Mucosa of rectum (tissue), 2 donors: ENCODE measurements around the gene PHIP.

Experiments
- H3K27ac ChIP-seq, 2 donors: one replicate each; pipeline ENCODE4 v1.7.0; 2013; ENCODE audit warnings: inconsistent platforms in 2 of 2, low read depth in 2 of 2, low read length in 2 of 2
- H3K27me3 ChIP-seq, 2 donors: one replicate each; pipeline ENCODE4 v1.7.0; 2013; ENCODE audit warnings: low read length in 2 of 2; ENCODE audit not compliant: control insufficient read depth in 2 of 2, insufficient read depth in 2 of 2
- H3K36me3 ChIP-seq, 2 donors: one replicate each; pipeline ENCODE4 v1.7.0; 2013; ENCODE audit warnings: low read length in 2 of 2; ENCODE audit not compliant: control insufficient read depth in 2 of 2, insufficient read depth in 2 of 2
- H3K4me1 ChIP-seq, 2 donors: one replicate each; pipeline ENCODE4 v1.7.0; 2013; ENCODE audit warnings: low read length in 2 of 2, mild to moderate bottlenecking in 1 of 2; ENCODE audit not compliant: control insufficient read depth in 2 of 2, insufficient read depth in 2 of 2
- H3K4me3 ChIP-seq, 2 donors: one replicate each; pipeline ENCODE4 v1.7.0; 2013; ENCODE audit warnings: low read length in 2 of 2
- H3K9ac ChIP-seq, 2 donors: one replicate each; pipeline ENCODE4 v1.7.0; 2013; ENCODE audit warnings: low read length in 2 of 2, low read depth in 1 of 2, mild to moderate bottlenecking in 1 of 2
- H3K9me3 ChIP-seq, 2 donors: one replicate each; pipeline ENCODE4 v1.7.0; 2013; ENCODE audit warnings: low read length in 2 of 2; ENCODE audit not compliant: control insufficient read depth in 2 of 2
- donor health status: healthy.
- donor health status: Normal muscosa, but diverticular disease.

PHIP gene

GRCh38 chr6:78995946-78996345, 82.1 kb downstream of the PHIP start:
- no peak overlapping the region for H3K4me3 ChIP-seq
- H3K27me3 ChIP-seq, result no peaks in the 10 kb centered on the region
- H3K4me1 ChIP-seq, result no peaks in the 10 kb centered on the region
- H3K27ac ChIP-seq, result no peak overlapping the region
- no peaks in the 10 kb centered on the region for H3K9me3 ChIP-seq
- peaks cover 61 to 74% of the 10 kb centered on the region in 2 donors for H3K36me3 ChIP-seq
- H3K9ac ChIP-seq, result no peak overlapping the region

- no peaks in the 10 kb centered on the region for H3K9me3 ChIP-seq
- H3K36me3 ChIP-seq, result peaks cover 61 to 75% of the 10 kb centered on the region in 2 donors
- no peak overlapping the region for H3K4me3 ChIP-seq
- H3K9ac ChIP-seq, result no peak overlapping the region
- H3K27me3 ChIP-seq, result no peaks in the 10 kb centered on the region
- H3K27ac ChIP-seq, result no peak overlapping the region
- no peaks in the 10 kb centered on the region for H3K4me1 ChIP-seq
Measured at GRCh38 chr6:78995346-78995745, 82.7 kb downstream of the PHIP start.

- H3K9ac ChIP-seq, result no peak overlapping the region
- no peaks in the 10 kb centered on the region for H3K9me3 ChIP-seq
- H3K27ac ChIP-seq, result no peak overlapping the region
- H3K4me3 ChIP-seq, result no peak overlapping the region
- H3K4me1 ChIP-seq, result no peaks in the 10 kb centered on the region
- peaks cover 64 to 79% of the 10 kb centered on the region in 2 donors for H3K36me3 ChIP-seq
- no peaks in the 10 kb centered on the region for H3K27me3 ChIP-seq
Measured at GRCh38 chr6:78993955-78994354, 84.1 kb downstream of the PHIP start.

GRCh38 chr6:78989191-78989590, 88.9 kb downstream of the PHIP start:
- Histone ChIP-seq H3K36me3 (peaks cover 49 to 60% of the 10 kb centered on the region in 2 donors), H3K4me3 (no peak overlapping the region), H3K27ac (no peak overlapping the region), H3K9ac (no peak overlapping the region), H3K27me3 (no peaks in the 10 kb centered on the region), H3K4me1 (no peaks in the 10 kb centered on the region), H3K9me3 (no peaks in the 10 kb centered on the region)

- Histone ChIP-seq H3K9ac (no peak overlapping the region), H3K27ac (no peak overlapping the region), H3K4me3 (no peak overlapping the region), H3K36me3 (peaks cover 52 to 54% of the 10 kb centered on the region in 2 donors), H3K27me3 (no peaks in the 10 kb centered on the region), H3K9me3 (no peaks in the 10 kb centered on the region), H3K4me1 (no peaks in the 10 kb centered on the region)
Measured at GRCh38 chr6:78986161-78986560, 91.9 kb downstream of the PHIP start.

- no peaks in the 10 kb centered on the region for H3K4me1 ChIP-seq
- no peak overlapping the region for H3K9ac ChIP-seq
- no peaks in the 10 kb centered on the region for H3K9me3 ChIP-seq
- H3K36me3 ChIP-seq, result peaks cover 44 to 56% of the 10 kb centered on the region in 2 donors
- H3K27ac ChIP-seq, result no peak overlapping the region
- H3K4me3 ChIP-seq, result no peak overlapping the region
- no peaks in the 10 kb centered on the region for H3K27me3 ChIP-seq
Measured at GRCh38 chr6:78984225-78984950, 93.7 kb downstream of the PHIP start.

- H3K9me3 ChIP-seq, result no peaks in the 10 kb centered on the region
- H3K27ac ChIP-seq, result no peak overlapping the region
- H3K9ac ChIP-seq, result no peak overlapping the region
- no peak overlapping the region for H3K4me3 ChIP-seq
- no peaks in the 10 kb centered on the region for H3K27me3 ChIP-seq
- H3K4me1 ChIP-seq, result no peaks in the 10 kb centered on the region
- H3K36me3 ChIP-seq, result peaks cover 37 to 42% of the 10 kb centered on the region in 2 donors
Measured at GRCh38 chr6:78967191-78967590, 110.9 kb downstream of the PHIP start.

- Histone ChIP-seq H3K27ac (no peak overlapping the region), H3K4me1 (no peaks in the 10 kb centered on the region), H3K9me3 (no peaks in the 10 kb centered on the region), H3K36me3 (peaks cover 37 to 48% of the 10 kb centered on the region in 2 donors), H3K4me3 (no peak overlapping the region), H3K9ac (no peak overlapping the region), H3K27me3 (no peaks in the 10 kb centered on the region)
Measured at GRCh38 chr6:78966542-78966941, 111.5 kb downstream of the PHIP start.

GRCh38 chr6:78962448-78962847, 115.6 kb downstream of the PHIP start:
- Histone ChIP-seq H3K9ac (no peak overlapping the region), H3K36me3 (peaks cover 36 to 49% of the 10 kb centered on the region in 2 donors), H3K9me3 (no peaks in the 10 kb centered on the region), H3K27me3 (no peaks in the 10 kb centered on the region), H3K4me3 (no peak overlapping the region), H3K4me1 (no peaks in the 10 kb centered on the region), H3K27ac (no peak overlapping the region)

GRCh38 chr6:78954740-78955139, 123.3 kb downstream of the PHIP start:
- Histone ChIP-seq H3K4me3 (no peak overlapping the region), H3K36me3 (peaks cover 24 to 56% of the 10 kb centered on the region in 2 donors), H3K9me3 (no peaks in the 10 kb centered on the region), H3K9ac (no peak overlapping the region), H3K4me1 (no peaks in the 10 kb centered on the region), H3K27ac (no peak overlapping the region), H3K27me3 (no peaks in the 10 kb centered on the region)
